ENCODE data around the gene AASDH. TPM values are rescaled to one million over a fixed set of nuclear protein-coding genes. Genes with fewer than 3 reads are reported as not detected.

Gene AASDH
- polyA plus RNA-seq, 1 donor (not counting 4 experiments of a cell fraction or from before 2014, with no cell fraction given): 15.5 TPM

DNA sequence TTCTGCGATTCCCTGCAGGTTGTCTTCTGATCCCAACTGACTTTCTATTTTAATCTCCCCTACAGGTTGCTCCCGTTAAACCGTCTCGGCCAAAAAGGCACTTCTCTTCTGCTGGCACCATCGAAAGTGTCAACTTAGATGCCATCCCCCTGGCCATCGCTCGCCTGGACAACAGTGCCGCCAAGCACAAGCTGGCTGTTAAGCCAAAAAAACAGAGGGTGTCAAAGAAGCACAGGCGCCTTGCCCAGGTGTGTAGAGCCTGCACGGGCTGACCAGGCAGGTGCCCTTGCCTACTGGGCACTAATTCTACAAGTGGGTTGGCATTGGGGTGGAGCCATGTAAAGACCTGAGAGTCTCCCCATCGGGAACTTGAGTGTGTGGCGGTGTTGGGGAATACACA is 74.2 kb downstream of the AASDH start:
- Histone ChIP-seq H3K4me2 (ENCODE audit: control insufficient read depth, extremely low read depth, insufficient read depth, low read depth, low read length) (no peak overlapping the region), H2AFZ (ENCODE audit: control insufficient read depth, low read length) (no peak overlapping the region), H3K4me1 (ENCODE audit: control insufficient read depth, extremely low read depth, insufficient read depth, low read length) (no peaks in the 10 kb centered on the region), H3K9ac (ENCODE audit: control insufficient read depth, extremely low read depth, insufficient read depth, low read length) (no peak overlapping the region), H3K9me1 (ENCODE audit: control insufficient read depth, extremely low read depth, insufficient read depth, low read length) (no peaks in the 10 kb centered on the region), H3K79me2 (ENCODE audit: control insufficient read depth, insufficient read depth, low read length) (no peaks in the 10 kb centered on the region), H3K4me3 (ENCODE audit: control insufficient read depth in 2 of 3, extremely low read depth in 1 of 3, insufficient read depth in 2 of 3, low read depth in 1 of 3, low read length in 3 of 3) (no peak overlapping the region), H3K27ac (ENCODE audit: control insufficient read depth, insufficient read depth, low read length) (no peak overlapping the region), H3K9me3 (ENCODE audit: control insufficient read depth, low read depth, low read length) (no peaks in the 10 kb centered on the region), H4K20me1 (ENCODE audit: control insufficient read depth, extremely low read depth, insufficient read depth, low read length) (no peaks in the 10 kb centered on the region), H3K36me3 (ENCODE audit: control insufficient read depth in 2 of 2, extremely low read depth in 1 of 2, insufficient read depth in 2 of 2, low read length in 2 of 2) (no peaks in the 10 kb centered on the region), H3K27me3 (ENCODE audit: control insufficient read depth, extremely low read depth, insufficient read depth, low read length) (no peaks in the 10 kb centered on the region)
- dilution Hi-C loops (cut with MboI; ENCODE audit: extremely low pct_ligation_motif_present, low sequenced_read_pairs): no loop called here
- DNase-seq (ENCODE audit: low read depth, low spot score) (no peak), FAIRE-seq (no peak)
- TF ChIP-seq, protein P1, sequence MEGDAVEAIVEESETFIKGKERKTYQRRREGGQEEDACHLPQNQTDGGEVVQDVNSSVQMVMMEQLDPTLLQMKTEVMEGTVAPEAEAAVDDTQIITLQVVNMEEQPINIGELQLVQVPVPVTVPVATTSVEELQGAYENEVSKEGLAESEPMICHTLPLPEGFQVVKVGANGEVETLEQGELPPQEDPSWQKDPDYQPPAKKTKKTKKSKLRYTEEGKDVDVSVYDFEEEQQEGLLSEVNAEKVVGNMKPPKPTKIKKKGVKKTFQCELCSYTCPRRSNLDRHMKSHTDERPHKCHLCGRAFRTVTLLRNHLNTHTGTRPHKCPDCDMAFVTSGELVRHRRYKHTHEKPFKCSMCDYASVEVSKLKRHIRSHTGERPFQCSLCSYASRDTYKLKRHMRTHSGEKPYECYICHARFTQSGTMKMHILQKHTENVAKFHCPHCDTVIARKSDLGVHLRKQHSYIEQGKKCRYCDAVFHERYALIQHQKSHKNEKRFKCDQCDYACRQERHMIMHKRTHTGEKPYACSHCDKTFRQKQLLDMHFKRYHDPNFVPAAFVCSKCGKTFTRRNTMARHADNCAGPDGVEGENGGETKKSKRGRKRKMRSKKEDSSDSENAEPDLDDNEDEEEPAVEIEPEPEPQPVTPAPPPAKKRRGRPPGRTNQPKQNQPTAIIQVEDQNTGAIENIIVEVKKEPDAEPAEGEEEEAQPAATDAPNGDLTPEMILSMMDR (optimal IDR thresholded peaks at IDR 0.05 in 1 of 3, IDR thresholded peaks at IDR 0.05 in 1 of 3, conservative IDR thresholded peaks at IDR 0.05 in 1 of 3; ENCODE audit: extremely low read depth in 1 of 3, insufficient read depth in 2 of 3, low read length in 3 of 3): no peak
- no peak for TF ChIP-seq EZH2 (IDR thresholded peaks at IDR 0.05; ENCODE audit: low read length)

DNA sequence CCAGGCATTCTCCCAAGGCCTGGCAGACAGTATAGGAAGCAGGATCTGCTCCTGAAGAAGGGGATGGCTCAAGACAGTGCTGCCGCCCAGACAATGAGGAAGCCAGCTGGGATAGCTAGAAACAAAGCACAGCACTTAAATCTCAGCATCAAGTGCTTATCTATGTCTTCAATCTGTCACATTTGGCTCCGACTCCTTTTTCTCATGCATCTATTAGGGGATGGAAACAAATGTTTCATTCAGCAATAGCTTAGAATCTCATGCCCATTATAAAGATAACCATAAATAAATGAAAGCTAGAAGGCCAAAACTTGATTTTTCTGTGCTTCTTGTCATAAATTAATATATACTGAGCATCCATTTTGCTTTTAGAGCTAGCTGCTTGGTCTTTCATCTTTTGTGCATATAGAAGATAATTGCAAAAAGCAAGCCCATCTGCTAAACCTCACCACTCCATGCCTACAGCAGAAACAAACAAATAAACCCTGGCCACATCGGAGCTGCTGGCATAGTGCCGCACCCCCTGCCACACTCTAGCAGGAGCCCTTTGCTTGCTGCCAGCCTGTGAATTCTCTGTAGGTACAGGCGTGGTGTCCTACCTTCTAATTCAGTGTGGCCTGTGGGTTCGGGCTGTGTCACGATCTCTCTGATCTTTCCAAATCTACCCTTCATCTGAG is 75.9 kb downstream of the AASDH start:
- H3K27me3 ChIP-seq (ENCODE audit: control insufficient read depth, extremely low read depth, insufficient read depth, low read length): no peaks in the 10 kb centered on the region
- no peaks in the 10 kb centered on the region for H3K4me1 ChIP-seq (ENCODE audit: control insufficient read depth, extremely low read depth, insufficient read depth, low read length)
- H3K9me1 ChIP-seq (ENCODE audit: control insufficient read depth, extremely low read depth, insufficient read depth, low read length): no peaks in the 10 kb centered on the region
- no peaks in the 10 kb centered on the region for H4K20me1 ChIP-seq (ENCODE audit: control insufficient read depth, extremely low read depth, insufficient read depth, low read length)
- no peak overlapping the region for H3K4me2 ChIP-seq (ENCODE audit: control insufficient read depth, extremely low read depth, insufficient read depth, low read depth, low read length)
- dilution Hi-C loops (cut with MboI; ENCODE audit: extremely low pct_ligation_motif_present, low sequenced_read_pairs): no loop called here
- no peak overlapping the region for H3K27ac ChIP-seq (ENCODE audit: control insufficient read depth, insufficient read depth, low read length)
- FAIRE-seq (no peak), DNase-seq (ENCODE audit: low read depth, low spot score) (no peak)
- no peaks in the 10 kb centered on the region for H3K36me3 ChIP-seq (ENCODE audit: control insufficient read depth in 2 of 2, extremely low read depth in 1 of 2, insufficient read depth in 2 of 2, low read length in 2 of 2)
- no peak overlapping the region for H2AFZ ChIP-seq (ENCODE audit: control insufficient read depth, low read length)
- TF ChIP-seq EZH2 (IDR thresholded peaks at IDR 0.05; ENCODE audit: low read length): no peak
- TF ChIP-seq, protein P1 (optimal IDR thresholded peaks at IDR 0.05 in 1 of 3, IDR thresholded peaks at IDR 0.05 in 1 of 3, conservative IDR thresholded peaks at IDR 0.05 in 1 of 3; ENCODE audit: extremely low read depth in 1 of 3, insufficient read depth in 2 of 3, low read length in 3 of 3): no peak
- no peaks in the 10 kb centered on the region for H3K79me2 ChIP-seq (ENCODE audit: control insufficient read depth, insufficient read depth, low read length)
- no peaks in the 10 kb centered on the region for H3K9me3 ChIP-seq (ENCODE audit: control insufficient read depth, low read depth, low read length)
- H3K4me3 ChIP-seq (ENCODE audit: control insufficient read depth in 2 of 3, extremely low read depth in 1 of 3, insufficient read depth in 2 of 3, low read depth in 1 of 3, low read length in 3 of 3): no peak overlapping the region
- H3K9ac ChIP-seq (ENCODE audit: control insufficient read depth, extremely low read depth, insufficient read depth, low read length): no peak overlapping the region
